GM21526 (cell line): ENCODE measurements around the gene DNAAF5.

Experiments
- ATAC-seq: cut with Tn5 transposase; IDR thresholded peaks from one replicate; pipeline ENCODE4 v1.9.1; 2021; ENCODE audit warnings: moderate library complexity; ENCODE audit not compliant: unreplicated experiment, low FRiP score

The DNAAF5 gene

DNA sequence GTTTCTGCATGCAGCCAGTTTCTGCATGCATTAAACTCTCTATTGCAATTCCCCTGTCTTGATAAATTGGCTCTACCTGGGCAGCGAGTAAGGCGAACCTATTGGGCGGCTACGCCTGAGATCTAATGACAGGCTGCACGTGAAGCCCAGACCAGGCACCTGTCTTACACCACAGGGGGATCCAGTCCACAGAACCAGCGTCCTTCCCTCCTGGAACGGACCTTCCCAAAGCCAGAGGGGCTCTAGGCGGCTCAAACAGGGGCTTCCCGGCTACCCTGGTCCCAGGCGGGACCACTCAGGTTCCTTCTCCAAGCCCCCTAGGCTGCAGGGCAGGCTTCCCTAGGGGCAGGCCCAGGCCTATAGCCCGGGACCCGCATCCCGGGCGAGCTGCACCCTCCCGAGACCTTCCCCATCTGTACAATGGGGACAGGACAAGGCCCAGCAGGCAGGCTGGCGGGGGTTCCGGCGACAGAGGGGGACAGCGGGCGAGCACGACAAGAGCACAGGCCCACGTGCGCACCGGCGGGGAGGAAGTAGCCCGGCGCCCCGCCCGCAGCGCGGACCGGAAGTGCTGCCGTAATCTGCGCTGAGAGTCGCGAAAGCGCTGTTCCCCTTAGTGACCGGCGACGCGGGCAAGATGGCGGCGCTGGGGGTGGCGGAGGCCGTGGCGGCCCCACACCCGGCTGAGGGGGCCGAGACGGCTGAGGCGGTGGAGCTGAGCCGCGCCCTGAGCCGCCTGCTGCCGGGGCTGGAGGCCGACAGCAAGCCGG lies at the start of gene DNAAF5:
TSS of gene DNAAF5 (plus strand) at position 616 of the 770 bp plus-strand sequence. CDS start at position 638, 22 bp downstream.
- ATAC-seq: peak; percentile 83

DNA sequence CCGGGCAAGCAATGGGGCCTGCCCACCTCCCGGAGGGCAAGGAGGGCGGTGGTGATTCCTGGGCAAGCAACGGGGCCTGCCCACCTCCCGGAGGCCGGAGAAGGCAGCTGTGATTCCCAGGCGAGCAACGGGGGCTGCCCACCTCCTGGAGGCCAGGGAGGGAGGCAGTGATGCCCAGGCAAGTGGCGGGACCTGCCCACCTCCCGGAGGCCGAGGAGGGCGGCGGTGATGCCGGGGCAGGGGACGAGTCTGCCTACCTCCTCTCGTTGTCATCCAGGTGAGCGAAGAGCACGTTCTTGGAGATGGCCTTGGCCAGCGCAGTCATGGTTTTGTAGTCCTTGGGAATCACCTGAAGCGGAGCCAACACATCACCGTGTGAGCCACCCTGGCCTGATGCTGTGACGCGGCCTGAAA lies 49.5 kb upstream of the DNAAF5 start:
- no peak for ATAC-seq

DNA sequence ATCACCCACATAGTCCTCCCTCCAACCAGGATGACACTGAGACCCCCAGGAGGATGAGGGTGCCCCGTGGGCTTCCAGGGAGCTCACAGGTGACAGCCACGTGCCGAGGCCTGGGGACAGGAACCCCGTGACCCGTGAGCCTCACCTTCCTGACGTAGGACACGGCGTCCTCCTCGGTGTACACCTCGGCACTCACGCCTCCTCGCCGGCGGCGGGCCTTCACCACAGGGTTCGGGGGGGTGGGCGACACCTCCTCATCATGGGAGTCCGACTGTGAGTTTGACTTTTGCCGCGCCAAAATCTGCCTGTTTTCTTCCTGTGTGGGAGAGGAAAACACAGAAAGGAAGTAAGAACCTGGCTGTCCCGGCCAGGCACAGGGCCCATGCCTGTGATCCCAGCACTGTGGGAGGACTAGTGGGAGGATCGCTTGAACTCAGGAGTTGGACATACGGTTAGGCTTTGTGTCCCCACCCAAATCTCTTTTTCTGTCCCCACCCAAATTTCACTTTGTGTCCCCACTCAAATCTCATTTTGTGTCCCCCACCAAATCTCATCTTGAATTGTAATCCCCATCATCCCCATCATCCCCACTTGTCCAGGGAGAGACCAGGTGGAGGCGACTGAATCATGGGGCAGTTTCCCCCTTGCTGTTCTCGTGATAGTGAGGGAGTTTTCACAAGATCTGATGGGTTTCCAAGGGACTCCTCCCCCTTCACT lies 45.9 kb upstream of the DNAAF5 start:
- ATAC-seq: no peak

DNA sequence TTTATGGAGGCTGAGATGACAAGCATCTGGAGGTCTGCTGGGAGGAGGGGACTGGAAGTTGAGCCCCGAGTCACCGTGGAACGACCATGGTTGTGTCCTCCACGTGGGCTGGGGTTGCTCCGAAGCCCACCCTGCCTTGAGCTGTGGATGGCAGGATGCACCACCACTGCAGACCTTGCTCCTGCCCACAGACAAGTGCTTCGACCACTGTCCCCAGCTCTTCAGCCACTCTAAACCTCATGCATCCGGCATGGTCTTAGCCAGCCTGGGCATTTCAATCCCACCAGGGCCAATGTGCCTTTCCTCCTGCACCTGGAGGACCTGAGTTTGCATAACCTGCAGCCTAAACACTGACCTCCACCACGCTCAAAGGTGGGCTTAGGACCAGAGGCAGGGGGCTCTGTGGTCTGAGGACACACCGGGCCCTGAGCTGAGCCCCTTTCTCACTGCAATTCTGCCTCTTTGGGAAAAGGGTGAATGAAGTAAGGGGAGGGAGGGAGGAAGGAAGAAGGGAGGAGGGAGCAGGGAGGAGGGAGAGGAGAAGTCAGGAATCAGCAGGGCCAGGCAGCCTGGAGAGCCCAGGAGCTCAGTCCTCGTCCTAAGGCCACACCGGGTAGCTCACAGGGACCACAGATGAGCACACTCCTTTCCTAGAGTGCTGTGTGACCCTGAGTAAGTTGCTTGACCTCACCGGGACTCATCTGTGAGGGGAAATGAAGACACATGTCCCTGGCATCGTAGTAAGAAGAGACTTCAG lies 44.8 kb upstream of the DNAAF5 start:
- no peak for ATAC-seq

DNA sequence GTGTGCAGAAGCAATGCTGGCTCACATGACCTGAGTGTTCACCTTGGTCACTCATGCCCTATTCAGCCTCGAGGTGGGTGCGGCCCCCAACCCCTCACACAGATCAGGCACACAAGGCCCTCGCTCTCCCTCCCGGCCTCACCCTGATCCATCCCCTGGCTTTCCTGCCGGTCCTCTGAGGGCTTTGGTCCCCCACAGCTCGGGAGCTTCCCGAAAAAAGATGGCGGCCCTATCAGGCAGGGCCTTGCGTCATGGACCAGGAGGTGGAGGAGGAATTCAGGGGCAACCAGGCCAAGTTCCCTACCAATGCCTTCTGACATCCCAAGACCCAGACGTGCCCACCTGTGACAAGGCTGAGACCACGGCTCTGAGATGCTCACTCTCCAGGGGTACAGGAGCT lies 43.7 kb upstream of the DNAAF5 start:
- no peak for ATAC-seq

DNA sequence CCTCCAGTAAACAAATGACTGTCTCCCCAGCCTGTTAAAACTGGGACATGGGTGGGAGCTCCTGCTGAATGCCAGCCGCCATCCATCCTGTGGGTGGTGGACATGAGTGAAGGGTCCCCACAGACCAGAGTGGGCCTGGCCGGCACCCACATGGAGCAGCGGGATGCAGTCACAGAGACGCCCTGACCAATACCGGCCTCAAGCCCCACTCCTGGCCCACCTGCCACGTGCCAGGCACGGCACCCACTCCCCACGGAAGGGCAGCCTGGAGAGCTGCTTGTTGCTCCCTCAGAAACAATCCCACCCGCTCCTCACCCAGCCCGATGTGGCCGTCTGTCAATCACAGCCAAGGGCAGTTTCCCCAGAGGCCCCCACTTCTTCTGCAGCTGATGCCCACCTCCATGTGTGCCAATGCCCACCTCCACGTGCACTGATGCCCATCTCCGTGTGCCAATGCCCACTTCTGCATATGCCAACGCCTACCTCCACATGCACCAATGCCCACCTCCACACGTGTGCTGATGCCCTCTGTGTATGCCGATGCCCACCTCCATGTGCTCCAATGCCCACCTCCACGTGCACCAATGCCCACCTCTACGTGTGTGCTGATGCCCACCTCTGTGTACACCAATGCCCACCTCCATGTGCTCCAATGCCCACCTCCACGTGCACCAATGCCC lies 42.8 kb upstream of the DNAAF5 start:
- ATAC-seq: no peak

DNA sequence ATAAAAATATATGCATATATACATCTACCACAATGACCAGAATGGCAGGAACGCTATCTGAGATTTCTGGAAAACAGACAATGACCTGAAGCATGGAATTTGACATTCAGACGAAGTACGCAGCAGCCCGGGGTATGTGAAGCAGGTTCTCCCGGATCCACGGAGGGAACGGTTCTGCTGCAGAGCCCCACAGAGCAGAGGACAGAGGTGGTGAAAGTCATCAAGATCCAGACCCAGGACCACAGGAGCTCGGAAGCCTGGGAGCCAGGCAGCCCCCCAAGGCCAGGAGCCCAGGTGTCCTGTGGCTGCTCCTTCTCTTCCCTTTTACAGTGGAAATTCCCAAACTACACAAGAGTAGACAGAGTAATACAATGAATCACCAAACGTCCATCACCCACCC lies 42.1 kb upstream of the DNAAF5 start:
- ATAC-seq: no peak

DNA sequence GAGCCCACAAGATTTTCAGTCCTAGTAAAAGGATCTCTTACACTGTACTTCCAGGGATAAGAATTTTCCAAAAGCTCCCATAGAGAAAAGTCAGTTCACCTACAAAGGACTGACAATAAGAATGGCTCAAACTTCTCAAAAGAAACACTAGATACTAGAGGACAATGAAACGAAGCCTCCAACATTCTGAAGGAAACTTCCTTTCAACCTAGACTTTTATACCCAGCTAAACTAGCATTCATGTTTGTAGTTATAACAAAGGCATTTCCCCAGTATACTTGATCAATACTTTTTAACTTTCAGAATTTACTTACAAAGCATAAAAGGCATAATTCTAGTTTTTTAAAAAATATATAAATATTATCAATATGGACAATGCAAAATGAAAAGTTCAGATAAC lies 41.0 kb upstream of the DNAAF5 start:
- no peak for ATAC-seq

DNA sequence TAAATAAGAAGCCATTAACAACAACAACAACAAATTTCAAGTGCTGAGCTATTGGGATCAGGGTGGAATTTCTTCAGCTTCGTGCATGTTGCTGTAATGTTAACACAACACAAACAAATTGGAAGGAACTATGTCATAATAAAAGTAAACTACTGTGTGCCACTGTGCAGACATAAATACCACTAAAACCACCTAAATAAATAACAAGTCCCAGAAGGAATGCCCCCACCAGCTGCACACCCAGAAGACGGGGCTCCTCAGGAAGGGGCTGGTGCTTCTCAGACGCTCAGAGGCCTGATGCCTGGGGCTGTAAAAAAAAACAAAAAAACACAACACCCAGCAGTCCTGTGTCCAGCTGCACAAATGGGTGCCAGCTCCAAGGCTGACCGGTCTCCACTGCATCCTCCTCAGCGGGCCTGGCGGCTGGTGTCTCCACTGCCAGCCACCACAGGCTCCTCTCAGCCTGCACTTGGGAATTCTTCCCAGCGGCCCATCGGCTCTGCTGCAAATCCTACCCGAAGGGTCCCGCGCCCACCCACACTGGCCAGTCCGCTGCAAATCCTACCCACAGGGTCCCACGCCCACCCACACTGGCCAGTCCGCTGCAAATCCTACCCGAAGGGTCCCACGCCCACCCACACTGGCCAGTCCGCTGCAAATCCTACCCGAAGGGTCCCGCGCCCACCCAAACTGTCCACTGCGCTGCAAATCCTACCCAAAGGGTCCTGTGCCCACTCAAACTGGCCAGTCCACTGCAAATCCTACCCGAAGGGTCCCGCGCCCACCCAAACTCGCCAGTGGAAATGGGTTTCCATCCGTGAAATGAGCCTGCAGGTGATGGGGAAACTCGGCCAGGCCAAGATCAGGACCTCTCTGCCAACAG lies 35.8 kb upstream of the DNAAF5 start:
- ATAC-seq: no peak

DNA sequence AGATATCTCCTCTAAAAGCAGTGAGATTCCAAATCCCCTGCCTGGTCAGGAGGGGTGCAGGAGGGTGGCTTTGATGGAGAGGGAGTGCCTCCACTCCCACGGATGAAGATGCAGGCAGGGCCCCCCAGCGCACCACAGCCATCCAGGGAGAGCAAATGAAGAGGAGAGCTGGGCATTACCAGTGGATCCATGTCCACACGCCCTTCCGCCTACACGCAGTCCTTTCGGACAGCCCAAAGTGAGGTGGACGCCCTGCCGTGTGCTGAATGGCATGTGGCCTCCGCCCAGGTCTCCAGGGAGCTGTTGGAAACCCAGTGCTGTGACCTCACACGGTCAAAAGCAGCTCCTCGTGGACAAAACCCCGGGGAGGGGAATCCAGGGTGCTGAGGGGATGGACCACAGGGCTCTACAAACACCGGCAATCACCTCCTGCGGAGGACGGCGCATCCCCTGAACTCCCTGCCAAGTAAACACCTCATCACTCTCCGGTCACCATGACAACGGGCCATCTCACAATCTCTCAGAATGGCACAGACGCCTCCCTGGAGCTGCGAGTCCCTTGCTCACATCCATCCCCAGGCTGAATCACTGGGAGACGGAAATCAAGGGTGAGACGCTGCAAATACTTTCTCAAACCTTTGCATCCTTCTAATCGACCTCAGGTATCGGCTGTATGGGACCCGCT lies 35.0 kb upstream of the DNAAF5 start:
- ATAC-seq: no peak

DNA sequence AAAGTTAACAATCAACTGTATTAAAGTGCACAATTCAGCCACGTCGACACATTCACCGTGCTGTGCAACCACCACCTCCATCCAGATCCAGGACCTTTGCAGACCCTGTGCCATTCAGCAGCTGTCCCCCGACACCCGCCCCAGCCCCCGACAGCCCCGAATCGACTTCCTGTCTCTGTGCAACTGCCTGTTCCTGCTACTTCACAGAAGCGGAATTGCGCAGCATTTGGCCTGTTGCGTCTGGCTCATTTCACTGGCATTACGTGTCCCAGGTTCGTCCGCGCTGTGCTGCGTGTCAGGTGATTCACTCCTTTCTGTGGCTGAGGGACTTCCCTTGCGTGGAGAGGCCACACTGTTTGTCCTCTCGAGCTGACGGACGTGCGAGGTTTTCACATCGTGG lies 33.2 kb upstream of the DNAAF5 start:
- ATAC-seq: no peak

DNA sequence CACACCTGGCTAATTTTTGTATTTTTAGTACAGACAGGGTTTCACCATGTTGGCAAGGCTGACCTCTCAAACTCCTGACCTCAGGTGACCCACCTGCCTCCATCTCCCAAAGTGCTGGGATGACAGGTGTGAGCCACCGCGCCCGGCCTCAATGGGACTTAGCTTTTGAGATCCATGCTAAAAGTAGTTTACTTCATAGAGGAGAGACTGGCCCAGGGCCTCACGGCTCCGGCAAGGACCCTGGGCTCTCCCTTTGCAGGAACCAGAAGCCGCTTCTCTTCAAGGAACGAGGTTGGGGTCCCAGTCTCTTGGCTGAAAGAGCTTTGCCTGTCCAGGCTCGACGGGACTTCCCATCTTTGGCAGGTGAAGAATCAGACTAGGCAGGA lies 30.1 kb upstream of the DNAAF5 start:
- ATAC-seq: no peak

DNA sequence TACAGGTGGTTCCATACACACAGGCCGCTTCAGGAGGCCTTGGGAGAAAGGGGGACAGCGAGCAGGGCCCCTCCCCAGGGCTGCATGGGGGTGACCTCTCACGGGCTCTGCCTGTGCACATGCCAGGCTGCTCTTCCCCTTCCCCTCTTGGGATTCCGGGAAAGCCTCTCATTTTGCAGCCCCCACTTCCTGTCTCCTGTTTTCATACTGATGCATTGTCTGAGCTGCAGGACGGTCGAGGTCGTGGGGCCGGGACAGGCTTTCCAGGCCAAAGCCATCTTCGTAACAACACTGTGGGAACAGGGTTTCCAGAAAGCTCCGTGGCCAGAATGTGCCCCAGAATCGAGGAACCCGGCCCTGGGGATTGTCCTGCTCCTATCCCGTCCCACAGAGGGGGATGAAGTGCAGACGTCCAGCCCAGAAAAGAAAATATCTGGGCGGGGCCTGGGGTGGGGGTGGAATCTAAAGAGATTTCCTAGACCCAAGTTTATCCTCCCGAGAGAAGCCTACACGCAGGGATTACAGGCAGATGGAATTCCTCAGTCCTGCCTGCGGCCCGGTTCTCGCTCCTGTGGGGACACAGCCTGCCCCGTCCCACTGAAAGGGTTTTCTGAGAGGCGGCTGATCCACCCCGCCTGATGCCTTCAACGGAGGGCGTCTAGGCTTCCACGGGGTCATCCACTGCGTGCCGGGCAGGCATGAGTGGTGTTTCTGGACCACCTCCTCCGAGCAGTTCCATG lies 29.5 kb upstream of the DNAAF5 start:
- no peak for ATAC-seq

DNA sequence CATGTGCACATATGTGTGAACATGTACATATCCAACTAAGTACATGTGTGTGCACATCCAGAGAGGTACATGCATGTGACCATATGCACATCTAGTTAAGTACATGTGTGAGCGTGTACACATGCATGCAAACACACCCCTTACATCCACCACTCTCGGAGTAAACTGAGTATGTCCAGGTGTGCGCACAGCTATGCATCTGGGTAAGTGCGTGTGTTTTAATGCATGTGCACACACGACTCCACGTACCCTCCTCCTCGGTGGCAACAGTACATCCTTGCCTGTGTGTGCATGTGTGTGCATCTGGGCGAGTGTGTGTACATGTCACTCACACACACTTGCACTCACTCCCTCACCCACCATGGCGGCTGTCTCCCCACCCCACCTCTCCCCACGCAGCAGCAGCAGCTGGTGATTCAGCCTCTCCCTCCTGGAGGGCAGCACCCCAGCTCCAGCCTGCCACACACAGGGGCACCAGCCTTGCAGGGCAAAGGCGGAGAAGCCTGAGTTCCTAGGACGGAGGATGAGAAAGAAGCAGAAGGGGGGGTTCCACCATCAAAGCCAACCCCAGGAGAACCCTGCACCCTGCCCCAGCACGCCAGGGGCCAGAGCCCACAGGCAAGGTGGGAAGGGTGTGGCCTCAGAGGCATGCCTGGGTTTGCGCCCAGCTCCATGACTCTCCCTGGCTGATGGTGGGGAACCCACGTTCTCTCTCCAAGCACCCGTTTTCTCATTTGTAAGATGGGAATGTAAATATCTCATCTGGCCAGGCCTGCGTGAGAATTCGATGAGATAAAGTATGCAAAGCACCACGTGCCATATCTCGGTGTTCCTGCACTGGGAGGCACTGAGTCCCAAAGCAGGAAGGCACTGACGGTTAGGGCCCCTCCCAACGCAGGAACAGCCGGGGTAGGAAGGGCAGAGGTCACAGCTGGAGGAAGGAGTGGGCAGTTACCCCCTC lies 27.7 kb upstream of the DNAAF5 start:
- ATAC-seq: no peak

DNA sequence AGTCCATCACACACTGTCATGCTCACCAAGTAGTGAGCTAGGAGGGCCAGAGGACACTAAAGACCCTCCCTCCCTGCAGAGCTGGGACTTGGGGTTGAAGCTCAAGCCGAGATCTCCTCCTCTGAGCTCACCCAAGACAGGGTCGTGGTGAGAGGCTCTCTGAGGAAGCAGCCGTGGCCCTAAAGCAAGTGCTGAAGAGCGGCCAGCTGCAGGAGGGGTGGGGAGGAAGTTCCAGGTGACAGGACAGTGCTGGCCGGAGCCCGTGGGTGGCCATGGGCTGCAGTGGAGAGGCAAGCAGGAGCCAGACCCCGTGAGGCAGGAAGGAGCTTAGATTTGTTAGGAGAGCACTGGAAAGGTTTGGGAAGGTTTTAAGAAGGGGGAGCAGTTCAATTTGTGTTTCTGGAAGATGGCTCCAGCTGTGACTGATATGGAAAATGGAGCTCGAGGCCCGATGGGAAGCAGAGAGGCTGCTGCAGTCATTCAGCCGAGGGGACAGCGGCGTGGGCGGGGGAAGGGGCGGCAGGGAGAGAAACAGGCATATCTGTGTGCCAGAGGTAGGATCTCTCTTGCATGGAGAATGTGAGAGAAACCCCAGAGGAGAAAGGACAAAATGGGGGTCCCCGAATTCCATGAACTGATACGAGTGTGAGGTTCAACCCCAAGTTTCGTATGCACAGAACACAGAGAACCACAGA lies 26.9 kb upstream of the DNAAF5 start:
- ATAC-seq: no peak

DNA sequence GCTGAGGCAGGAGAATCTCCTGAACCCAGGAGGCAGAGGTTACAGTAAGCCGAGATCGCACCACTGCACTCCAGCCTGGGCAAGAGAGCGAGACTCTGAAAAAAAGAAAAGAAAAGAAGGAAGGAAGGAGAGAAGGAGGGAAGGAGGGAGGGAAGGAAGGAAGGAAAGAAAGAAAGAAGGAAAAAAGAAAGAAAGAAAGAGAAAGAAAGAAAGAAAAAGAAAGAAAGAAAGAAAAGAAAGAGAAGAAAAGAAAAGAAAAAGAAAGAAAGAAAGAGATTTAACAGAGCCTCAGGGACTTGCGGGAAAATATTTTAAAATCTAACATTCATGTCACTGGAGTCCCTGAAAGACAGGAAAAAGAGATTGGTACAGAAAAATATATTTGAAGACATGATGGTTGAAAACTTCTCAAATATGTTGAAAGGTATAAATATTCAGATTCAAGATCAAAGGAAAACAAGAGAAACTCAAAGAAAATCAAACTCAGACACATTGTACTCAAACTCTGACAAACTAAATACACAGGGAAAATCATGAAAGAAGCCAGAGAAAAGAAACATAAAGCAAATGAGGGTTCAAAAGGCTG lies 25.3 kb upstream of the DNAAF5 start:
- no peak for ATAC-seq

DNA sequence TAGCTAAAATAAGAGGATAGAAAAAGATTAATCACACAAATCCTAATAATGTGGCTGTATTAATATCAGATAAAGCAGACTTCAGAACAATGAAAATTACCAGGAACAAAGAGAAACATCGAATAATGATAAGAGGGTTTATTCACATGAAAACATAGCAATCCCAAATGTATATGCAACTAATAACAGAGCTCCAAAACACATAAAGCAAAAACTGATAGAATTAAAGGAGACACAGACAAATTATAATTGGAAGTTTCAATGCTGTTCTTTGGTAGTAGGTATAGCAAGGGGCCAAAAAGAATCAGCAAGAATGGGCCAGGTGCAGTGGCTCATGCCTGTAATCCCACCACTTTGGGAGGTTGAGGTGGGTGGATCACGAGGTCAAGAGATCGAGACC lies 23.4 kb upstream of the DNAAF5 start:
- ATAC-seq: no peak
